GM12878 (cell line): ENCODE data around the gene FFAR1. TPM values are rescaled to one million over a fixed set of nuclear protein-coding genes. Genes with fewer than 3 reads are reported as not detected.

Experiments
- ATAC-seq: fragments of 200-7000 bp; cut with Tn5 transposase; 3 replicates; pipeline ENCODE4 v1.9.1; 2020; ENCODE audit warnings: mild to moderate bottlenecking, moderate library complexity
- BruUV-seq: library from RNA; stranded (reverse); fragments of 400-500 nt; replicated peaks from 2 replicates; lab custom pipeline; 2021; lab: Mats Ljungman, UMichigan
- CTCF ChIA-PET: fragments of 300-600 bp; sonication (Branson Sonifier 250); formaldehyde crosslinking; extraction: SDS; loops from one replicate; lab custom pipeline; 2021; ENCODE audit warnings: inconsistent platforms; lab: Yijun Ruan, JAX
- POLR2A ChIA-PET: fragments of 350-600 bp; formaldehyde crosslinking; extraction: SDS; loops from one replicate; lab custom pipeline; 2021; ENCODE audit warnings: inconsistent platforms; lab: Charles Lee
- RAD21 ChIA-PET: fragments of 300-600 bp; sonication (Branson Sonifier 250); formaldehyde crosslinking; loops from one replicate; lab custom pipeline; 2023; ENCODE audit warnings: antibody characterized with exemption; ENCODE audit not compliant: unreplicated experiment; lab: Charles Lee
- SMC1A ChIA-PET: fragments of 300-600 bp; sonication (Branson Sonifier 250); formaldehyde crosslinking; loops from one replicate; lab custom pipeline; 2023; ENCODE audit not compliant: unreplicated experiment, uncharacterized antibody; lab: Charles Lee
- DNase-seq: peaks from one replicate; pipeline ENCODE4 v3.0.0-alpha.2; 2011; ENCODE audit warnings: low read depth, low spot score
- FAIRE-seq: peaks from 3 replicates; lab custom pipeline; 2011; peaks lifted over from hg19 to GRCh38; lab: Jason Lieb, UNC
- H2AFZ ChIP-seq: 2 replicates; pipeline ENCODE4 v1.6.0; 2011; ENCODE audit warnings: low read depth, low read length, control low read depth; ENCODE audit not compliant: control insufficient read depth
- H3K27ac ChIP-seq: 2 replicates; pipeline ENCODE4 v1.5.1; 2011; ENCODE audit warnings: control low read depth; ENCODE audit not compliant: control insufficient read depth, insufficient read depth
- H3K27me3 ChIP-seq, 2 experiments: replicated peaks in 1 of 2; 2 replicates each; pipeline versions ENCODE4 v1.6.0 to v1.6.1; 2011; ENCODE audit warnings: low read length in 1 of 2; ENCODE audit not compliant: control insufficient read depth in 2 of 2, insufficient read depth in 2 of 2
- H3K36me3 ChIP-seq, 2 experiments: 2 replicates each; pipeline ENCODE4 v1.5.1; 2011; ENCODE audit warnings: low read length in 1 of 2; ENCODE audit not compliant: control insufficient read depth in 2 of 2, insufficient read depth in 2 of 2
- H3K4me1 ChIP-seq: 2 replicates; pipeline ENCODE4 v1.6.1; 2011; ENCODE audit warnings: mild to moderate bottlenecking, low read length, moderate library complexity, mixed read lengths; ENCODE audit not compliant: control insufficient read depth, insufficient read depth
- H3K4me2 ChIP-seq: 2 replicates; pipeline ENCODE4 v1.6.0; 2011; ENCODE audit warnings: control low read depth; ENCODE audit not compliant: control insufficient read depth, insufficient read depth
- H3K4me3 ChIP-seq: fragments of 200-600 bp; sonication (generic); 2 replicates; pipeline ENCODE4 v1.5.1; 2016
- H3K79me2 ChIP-seq: 2 replicates; pipeline ENCODE4 v1.6.0; 2011; ENCODE audit warnings: low read length; ENCODE audit not compliant: control insufficient read depth, insufficient read depth
- H3K9ac ChIP-seq: 2 replicates; pipeline ENCODE4 v1.8.0; 2011; ENCODE audit warnings: low read length, control low read depth, mixed read lengths; ENCODE audit not compliant: control insufficient read depth, insufficient read depth
- H3K9me3 ChIP-seq: replicated peaks from 3 replicates; pipeline ENCODE4 v1.5.1; 2011; ENCODE audit warnings: mild to moderate bottlenecking, low read length; ENCODE audit not compliant: control insufficient read depth, insufficient read depth
- H4K20me1 ChIP-seq: 2 replicates; pipeline ENCODE4 v1.6.0; 2011; ENCODE audit not compliant: control insufficient read depth, insufficient read depth
- BCL11A ChIP-seq: IDR thresholded peaks from 2 replicates; pipeline ENCODE4 v1.6.1; 2011; ENCODE audit warnings: low read depth, low read length
- CHD2 ChIP-seq: IDR thresholded peaks from 2 replicates; pipeline ENCODE4 v1.6.1; 2011; ENCODE audit warnings: low read depth, low read length, improper control_type of control experiment, borderline replicate concordance
- FOS ChIP-seq: IDR thresholded peaks from 3 replicates; pipeline ENCODE4 v1.6.1; 2011; ENCODE audit warnings: borderline replicate concordance; ENCODE audit not compliant: insufficient read length; ENCODE audit errors: extremely low read depth
- HCFC1 ChIP-seq: fragments of 150-350 bp; IDR thresholded peaks from 2 replicates; pipeline ENCODE4 v1.6.1; 2014; ENCODE audit warnings: low read length
- HDGF ChIP-seq: fragments of 450-650 bp; IDR thresholded peaks from 2 replicates; pipeline ENCODE4 v1.6.1; 2016; ENCODE audit warnings: antibody characterized with exemption
- JUND ChIP-seq: IDR thresholded peaks from 2 replicates; pipeline ENCODE4 v1.6.1; 2012; ENCODE audit warnings: low read depth, mild to moderate bottlenecking, low read length, improper control_type of control experiment, moderate library complexity
- NR2C2 ChIP-seq: IDR thresholded peaks from 2 replicates; pipeline ENCODE4 v1.6.1; 2011; ENCODE audit warnings: borderline replicate concordance, low read depth; ENCODE audit not compliant: control insufficient read depth, insufficient read length
- RAD21 ChIP-seq: IDR thresholded peaks from 2 replicates; pipeline ENCODE4 v1.6.1; 2011; ENCODE audit warnings: mild to moderate bottlenecking, low read depth, low read length, moderate library complexity; ENCODE audit not compliant: insufficient read depth
- RB1 ChIP-seq: fragments of 450-650 bp; formaldehyde crosslinking; IDR thresholded peaks from 2 replicates; pipeline ENCODE4 v1.6.1; 2017; ENCODE audit warnings: mild to moderate bottlenecking, borderline replicate concordance
- SMAD5 ChIP-seq: IDR thresholded peaks from 2 replicates; pipeline ENCODE4 v1.6.1; 2016; ENCODE audit warnings: antibody characterized with exemption, low read depth
- SMC3 ChIP-seq: IDR thresholded peaks from 2 replicates; pipeline ENCODE4 v1.6.1; 2011; ENCODE audit warnings: low read length, improper control_type of control experiment, borderline replicate concordance
- ZNF217 ChIP-seq: fragments of 450-650 bp; IDR thresholded peaks from 2 replicates; pipeline ENCODE4 v1.6.1; 2017; ENCODE audit warnings: antibody characterized with exemption, mild to moderate bottlenecking
- WGBS: methylation state at CpG from one replicate; pipeline ENCODE4 v1.1.6; 2016; ENCODE audit warnings: low lambda C conversion rate; ENCODE audit not compliant: insufficient replicate concordance, insufficient coverage; ENCODE audit errors: missing lambda C conversion rate; 5-methylcytosine and 5-hydroxymethylcytosine counted together
- in situ Hi-C: fragments of 300-500 bp; cut with MboI; formaldehyde crosslinking; loops from 9 replicates; pipeline ENCODE4 v1.14.3; 2018; ENCODE audit warnings: mixed read lengths
- intact Hi-C: fragments of 100-400 bp; cut with micrococcal nuclease; formaldehyde crosslinking; loops from one replicate; pipeline ENCODE4 v1.14.2; 2022; ENCODE audit not compliant: unreplicated experiment
- polyA plus RNA-seq, 11 experiments: library from polyadenylated mRNA; depleted of rRNA in 4 of 11; unstranded in 6 of 11; stranded (reverse) in 5 of 11; fragments of >200 nt; fragmentation: Nextera tagmentation in 4 of 11; fragmentation: Illumina TruSeq in 1 of 11; extraction: Ambion mirVana in 4 of 11; extraction: Trizol in 1 of 11; gene quantifications; 1 replicate in 1 of 11; 2 replicates in 10 of 11; pipeline versions ENCODE4 v1.2.1 to v1.2.3, GENCODE V29; 2011 to 2016; ENCODE audit warnings: inconsistent platforms in 2 of 11, missing spikeins in 2 of 11, low read depth in 1 of 11
- total RNA-seq, 4 experiments: library from RNA; depleted of rRNA in 3 of 4; stranded (reverse); fragments of >200 nt in 3 of 4; fragmentation: Illumina TruSeq in 1 of 4; extraction: Trizol in 1 of 4; gene quantifications; 2 replicates each; pipeline versions ENCODE4 v1.2.1 to v1.2.3, GENCODE V29; 2013 to 2021
- TF ChIP-seq, protein P1 (sequence below): fragments of 450-650 bp; conservative IDR thresholded peaks from 2 replicates; pipeline ENCODE4 v1.6.1; 2017; ENCODE audit warnings: mild to moderate bottlenecking, moderate library complexity
- TF ChIP-seq, protein P2 (sequence below): IDR thresholded peaks from 2 replicates; pipeline ENCODE4 v1.6.1; 2012; ENCODE audit warnings: low read depth, low read length, improper control_type of control experiment
- TF ChIP-seq, protein P3 (sequence below): IDR thresholded peaks from 2 replicates; pipeline ENCODE4 v1.6.1; 2011; ENCODE audit warnings: mild to moderate bottlenecking, low read depth, low read length, moderate library complexity; ENCODE audit not compliant: insufficient replicate concordance
- TF ChIP-seq, protein P4 (sequence below): fragments of 450-650 bp; IDR thresholded peaks from 2 replicates; pipeline ENCODE4 v1.6.1; 2017; ENCODE audit warnings: low read depth, mild to moderate bottlenecking, moderate library complexity

FFAR1 gene
- total and polyA plus RNA-seq, 10 of the 15 experiments (the other 5 are each of a cell fraction or from before 2014, with no cell fraction given) = 0.05 to 0.62 (median 0.14) TPM; not detected in 2

DNA sequence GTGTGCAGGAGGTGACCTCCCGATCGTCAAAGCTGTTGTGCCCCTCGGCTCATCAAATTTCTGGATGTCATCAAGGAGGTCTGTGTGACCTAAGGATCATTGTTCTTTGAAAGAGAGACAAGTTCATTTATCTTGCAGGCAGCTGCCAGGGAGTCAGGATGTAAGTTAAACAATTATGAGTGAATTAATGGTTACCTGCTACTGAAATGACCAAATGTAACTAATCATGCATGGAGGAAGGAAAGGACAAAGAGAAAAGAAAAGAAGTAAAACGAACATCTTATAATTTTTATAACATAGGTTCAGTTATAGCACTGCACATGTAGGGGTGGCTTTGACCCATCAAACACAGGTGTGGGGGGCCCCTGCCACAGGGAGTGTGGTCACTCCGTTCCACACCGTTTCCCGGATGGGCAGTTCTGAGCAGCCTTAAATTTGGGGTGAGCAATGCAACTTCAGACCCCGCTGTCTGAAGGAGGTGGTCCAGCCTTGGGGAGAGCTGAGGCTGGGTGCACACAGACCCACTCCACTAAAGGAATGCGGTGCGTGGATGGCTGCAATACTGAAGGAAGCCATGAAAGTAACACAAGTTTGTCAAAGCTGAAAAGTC lies 13.5 kb upstream of the FFAR1 start:
- Histone ChIP-seq H4K20me1 (no peaks in the 10 kb centered on the region), H3K79me2 (peaks cover 69% of the 10 kb centered on the region), H3K9ac (peak overlapping the region; percentile 82), H3K4me2 (peak overlapping the region; percentile 97), H3K27me3 (no peaks in the 10 kb centered on the region), H2AFZ (no peak overlapping the region), H3K27ac (peak overlapping the region; percentile 93), H3K36me3 (peaks cover 11 to 12% of the 10 kb centered on the region in 2 experiments; a peak in 3 of 4 replicates), H3K4me3 (peak overlapping the region; percentile 72), H3K4me1 (peaks cover 51% of the 10 kb centered on the region), H3K9me3 (no peaks in the 10 kb centered on the region)
- intact Hi-C loops = no loop called here
- ChIA-PET SMC1A (interaction anchor here (0.9 to 9.8 kb wide), 16 partner anchors 8 to 161 kb away, joined by 3 to 152 read pairs (median 7); partner anchors contain the start of gene FFAR1), RAD21 (interaction anchor here (1.4 to 9.4 kb wide), 11 partner anchors 10 to 128 kb away, joined by 3 to 127 read pairs (median 12); partner anchors contain the start of gene FFAR1), CTCF (interaction anchor here (0.6 to 6.5 kb wide), 8 partner anchors 11 to 351 kb away, joined by 3 to 61 read pairs (median 8); partner anchors contain the start of gene FFAR1), POLR2A (interaction anchor here (0.7 to 7.2 kb wide), 18 partner anchors 8 to 276 kb away, joined by 4 to 135 read pairs (median 6); partner anchors contain the start of genes FFAR1 and USF2)
- 11% methylated on average over 10 of the region's 10 CpGs for WGBS
- BruUV-seq = TSS peak; percentile 93
- FAIRE-seq (no peak), ATAC-seq (peak; percentile 6), DNase-seq (no peak)
- in situ Hi-C loops = loop anchor here (10.0 kb wide), 1 partner anchor 571 kb away; the partner anchor contains the start of genes HCST, NFKBID and TYROBP
- TF ChIP-seq ZNF217 (no peak), BCL11A (0 out of 2 replicates have a peak, but pooled peaks have one; percentile 30), JUND (no peak), FOS (no peak), SMAD5 (peak; percentile 44; the same call in 1 of the 2 replicates), SMC3 (no peak), CHD2 (no peak), HCFC1 (no peak), NR2C2 (no peak), RAD21 (no peak), RB1 (no peak; the same call in 1 of the 2 replicates), HDGF (no peak)
- TF ChIP-seq, protein P1, sequence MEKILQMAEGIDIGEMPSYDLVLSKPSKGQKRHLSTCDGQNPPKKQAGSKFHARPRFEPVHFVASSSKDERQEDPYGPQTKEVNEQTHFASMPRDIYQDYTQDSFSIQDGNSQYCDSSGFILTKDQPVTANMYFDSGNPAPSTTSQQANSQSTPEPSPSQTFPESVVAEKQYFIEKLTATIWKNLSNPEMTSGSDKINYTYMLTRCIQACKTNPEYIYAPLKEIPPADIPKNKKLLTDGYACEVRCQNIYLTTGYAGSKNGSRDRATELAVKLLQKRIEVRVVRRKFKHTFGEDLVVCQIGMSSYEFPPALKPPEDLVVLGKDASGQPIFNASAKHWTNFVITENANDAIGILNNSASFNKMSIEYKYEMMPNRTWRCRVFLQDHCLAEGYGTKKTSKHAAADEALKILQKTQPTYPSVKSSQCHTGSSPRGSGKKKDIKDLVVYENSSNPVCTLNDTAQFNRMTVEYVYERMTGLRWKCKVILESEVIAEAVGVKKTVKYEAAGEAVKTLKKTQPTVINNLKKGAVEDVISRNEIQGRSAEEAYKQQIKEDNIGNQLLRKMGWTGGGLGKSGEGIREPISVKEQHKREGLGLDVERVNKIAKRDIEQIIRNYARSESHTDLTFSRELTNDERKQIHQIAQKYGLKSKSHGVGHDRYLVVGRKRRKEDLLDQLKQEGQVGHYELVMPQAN = 0 out of 2 replicates have a peak, but pooled peaks have one; percentile 9
- TF ChIP-seq, protein P2, sequence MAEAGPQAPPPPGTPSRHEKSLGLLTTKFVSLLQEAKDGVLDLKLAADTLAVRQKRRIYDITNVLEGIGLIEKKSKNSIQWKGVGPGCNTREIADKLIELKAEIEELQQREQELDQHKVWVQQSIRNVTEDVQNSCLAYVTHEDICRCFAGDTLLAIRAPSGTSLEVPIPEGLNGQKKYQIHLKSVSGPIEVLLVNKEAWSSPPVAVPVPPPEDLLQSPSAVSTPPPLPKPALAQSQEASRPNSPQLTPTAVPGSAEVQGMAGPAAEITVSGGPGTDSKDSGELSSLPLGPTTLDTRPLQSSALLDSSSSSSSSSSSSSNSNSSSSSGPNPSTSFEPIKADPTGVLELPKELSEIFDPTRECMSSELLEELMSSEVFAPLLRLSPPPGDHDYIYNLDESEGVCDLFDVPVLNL = no peak
- TF ChIP-seq, protein P3, sequence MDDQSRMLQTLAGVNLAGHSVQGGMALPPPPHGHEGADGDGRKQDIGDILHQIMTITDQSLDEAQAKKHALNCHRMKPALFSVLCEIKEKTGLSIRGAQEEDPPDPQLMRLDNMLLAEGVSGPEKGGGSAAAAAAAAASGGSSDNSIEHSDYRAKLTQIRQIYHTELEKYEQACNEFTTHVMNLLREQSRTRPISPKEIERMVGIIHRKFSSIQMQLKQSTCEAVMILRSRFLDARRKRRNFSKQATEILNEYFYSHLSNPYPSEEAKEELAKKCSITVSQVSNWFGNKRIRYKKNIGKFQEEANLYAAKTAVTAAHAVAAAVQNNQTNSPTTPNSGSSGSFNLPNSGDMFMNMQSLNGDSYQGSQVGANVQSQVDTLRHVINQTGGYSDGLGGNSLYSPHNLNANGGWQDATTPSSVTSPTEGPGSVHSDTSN = peak; percentile 17
- TF ChIP-seq, protein P4, sequence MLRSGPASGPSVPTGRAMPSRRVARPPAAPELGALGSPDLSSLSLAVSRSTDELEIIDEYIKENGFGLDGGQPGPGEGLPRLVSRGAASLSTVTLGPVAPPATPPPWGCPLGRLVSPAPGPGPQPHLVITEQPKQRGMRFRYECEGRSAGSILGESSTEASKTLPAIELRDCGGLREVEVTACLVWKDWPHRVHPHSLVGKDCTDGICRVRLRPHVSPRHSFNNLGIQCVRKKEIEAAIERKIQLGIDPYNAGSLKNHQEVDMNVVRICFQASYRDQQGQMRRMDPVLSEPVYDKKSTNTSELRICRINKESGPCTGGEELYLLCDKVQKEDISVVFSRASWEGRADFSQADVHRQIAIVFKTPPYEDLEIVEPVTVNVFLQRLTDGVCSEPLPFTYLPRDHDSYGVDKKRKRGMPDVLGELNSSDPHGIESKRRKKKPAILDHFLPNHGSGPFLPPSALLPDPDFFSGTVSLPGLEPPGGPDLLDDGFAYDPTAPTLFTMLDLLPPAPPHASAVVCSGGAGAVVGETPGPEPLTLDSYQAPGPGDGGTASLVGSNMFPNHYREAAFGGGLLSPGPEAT = no peak
